Activated CD8-positive, alpha-beta memory T cell treated with anti-CD3 and anti-CD28 coated beads, Interleukin-2, amount 50 U/mL, for 1 hour (primary cell): ENCODE results near the gene TNFRSF18.

Experiments
- DNase-seq: peaks from one replicate; pipeline ENCODE4 v3.0.0-alpha.2; 2020; ENCODE audit errors: extremely low read depth

Gene TNFRSF18

GRCh38 chr1:1240822-1241587 is 34.6 kb upstream of the TNFRSF18 start:
- DNase-seq, result no peak

GRCh38 chr1:1240348-1240732 is 33.9 kb upstream of the TNFRSF18 start:
- no peak for DNase-seq

GRCh38 chr1:1239614-1240347 is 33.4 kb upstream of the TNFRSF18 start:
- DNase-seq, result no peak

- DNase-seq, result no peak
Observed at GRCh38 chr1:1239227-1239613, 32.8 kb upstream of the TNFRSF18 start.

GRCh38 chr1:1238702-1239178 is 32.3 kb upstream of the TNFRSF18 start:
- no peak for DNase-seq

- no peak for DNase-seq
Observed at GRCh38 chr1:1237874-1238701, 31.7 kb upstream of the TNFRSF18 start.

- DNase-seq, result no peak
Observed at GRCh38 chr1:1236945-1237873, 30.8 kb upstream of the TNFRSF18 start.

- DNase-seq, result no peak
Observed at GRCh38 chr1:1236176-1236763, 29.9 kb upstream of the TNFRSF18 start.

- no peak for DNase-seq
Observed at GRCh38 chr1:1235016-1235744, 28.8 kb upstream of the TNFRSF18 start.

GRCh38 chr1:1234180-1234808 is 27.9 kb upstream of the TNFRSF18 start:
- no peak for DNase-seq

- no peak for DNase-seq
Observed at GRCh38 chr1:1233567-1233892, 27.1 kb upstream of the TNFRSF18 start.

GRCh38 chr1:1232796-1233566 is 26.6 kb upstream of the TNFRSF18 start:
- no peak for DNase-seq

- DNase-seq, result no peak
Observed at GRCh38 chr1:1232208-1232795, 25.9 kb upstream of the TNFRSF18 start, which contains the start of gene B3GALT6. Gene B3GALT6, plus strand, starts transcription at chr1:1232237. Its CDS starts 42 bp downstream, at chr1:1232279.

GRCh38 chr1:1231400-1232207 is 25.2 kb upstream of the TNFRSF18 start, which contains the start of gene SDF4:
Gene SDF4, minus strand, starts transcription at chr1:1232001. Its CDS starts 3,229 bp downstream, at chr1:1228772.
- peak; percentile 89 for DNase-seq

- DNase-seq, result no peak
Observed at GRCh38 chr1:1230656-1231399, 24.4 kb upstream of the TNFRSF18 start.

- DNase-seq, result no peak
Observed at GRCh38 chr1:1229770-1230169, 23.4 kb upstream of the TNFRSF18 start.
